Fibroblast of lung (primary cell): ENCODE data around the gene EPHA5. TPM values are rescaled to one million over a fixed set of nuclear protein-coding genes. Genes with fewer than 3 reads are reported as not detected.
A peak's percentile ranks its signal among the peaks of the same experiment; 100 is the strongest.

Experiments
- DNase-seq, 2 donors: peaks; one replicate each; pipeline versions ENCODE4 v3.0.0 to v3.0.0-alpha.2; 2010; ENCODE audit warnings: low read depth in 2 of 2
- H2AFZ ChIP-seq: 2 replicates; pipeline ENCODE4 v1.5.1; 2012; ENCODE audit warnings: low read length, control low read depth, inconsistent platforms
- H3K27ac ChIP-seq: 2 replicates; pipeline ENCODE4 v1.5.1; 2011; ENCODE audit warnings: low read length, control low read depth; ENCODE audit not compliant: insufficient read depth
- H3K27me3 ChIP-seq: 2 replicates; pipeline ENCODE4 v1.5.1; 2011; ENCODE audit warnings: mild to moderate bottlenecking, low read length; ENCODE audit not compliant: control insufficient read depth, insufficient read depth
- H3K36me3 ChIP-seq: 2 replicates; pipeline ENCODE4 v1.5.1; 2011; ENCODE audit warnings: low read length; ENCODE audit not compliant: control insufficient read depth, insufficient read depth
- H3K4me1 ChIP-seq: 2 replicates; pipeline ENCODE4 v1.5.1; 2011; ENCODE audit warnings: low read length; ENCODE audit not compliant: control insufficient read depth, insufficient read depth; ENCODE audit errors: extremely low read depth
- H3K4me2 ChIP-seq: 2 replicates; pipeline ENCODE4 v1.5.1; 2011; ENCODE audit warnings: low read length, control low read depth; ENCODE audit not compliant: insufficient read depth; ENCODE audit errors: extremely low read depth
- H3K4me3 ChIP-seq, 4 experiments: fragments of 200-600 bp in 1 of 4; sonication (generic) in 1 of 4; replicated peaks in 1 of 4; 2 replicates each; pipeline ENCODE4 v1.5.1; 2011 to 2016; ENCODE audit warnings: low read length in 4 of 4, low read depth in 3 of 4, mild to moderate bottlenecking in 3 of 4, control low read depth in 2 of 4, inconsistent platforms in 1 of 4, mixed read lengths in 1 of 4; ENCODE audit not compliant: insufficient read depth in 1 of 4; ENCODE audit errors: control extremely low read depth in 1 of 4
- H3K79me2 ChIP-seq: 2 replicates; pipeline ENCODE4 v1.5.1; 2012; ENCODE audit warnings: mild to moderate bottlenecking, low read length, inconsistent platforms; ENCODE audit not compliant: control insufficient read depth, insufficient read depth
- H3K9ac ChIP-seq: 2 replicates; pipeline ENCODE4 v1.5.1; 2011; ENCODE audit warnings: mild to moderate bottlenecking, low read length, control low read depth; ENCODE audit not compliant: insufficient read depth
- H3K9me3 ChIP-seq: 2 replicates; pipeline ENCODE4 v1.5.1; 2012; ENCODE audit warnings: low read depth, low read length; ENCODE audit not compliant: control insufficient read depth, insufficient read depth
- H4K20me1 ChIP-seq: 2 replicates; pipeline ENCODE4 v1.5.1; 2011; ENCODE audit warnings: low read length; ENCODE audit not compliant: control insufficient read depth, insufficient read depth; ENCODE audit errors: extremely low read depth
- CTCF ChIP-seq, 2 donors: IDR thresholded peaks in 1 of 2; conservative IDR thresholded peaks in 1 of 2; 1 replicate in 1 of 2; 2 replicates in 1 of 2; pipeline ENCODE4 v1.5.1; 2011 to 2012; ENCODE audit warnings: low read length in 2 of 2, control low read depth in 1 of 2, inconsistent platforms in 1 of 2, low read depth in 1 of 2, mild to moderate bottlenecking in 1 of 2
- EZH2 ChIP-seq: IDR thresholded peaks from 2 replicates; pipeline ENCODE4 v1.5.1; 2012; ENCODE audit warnings: low read length, control low read depth, mild to moderate bottlenecking; ENCODE audit errors: missing control alignments
- polyA plus RNA-seq, 2 donors: library from polyadenylated mRNA; depleted of rRNA in 1 of 2; stranded (reverse) in 1 of 2; unstranded in 1 of 2; fragments of >200 nt; gene quantifications; 2 replicates each; pipeline ENCODE4 v1.2.1, GENCODE V29; 2011 to 2012; ENCODE audit warnings: missing spikeins in 1 of 2
- total RNA-seq: library from RNA; depleted of rRNA; stranded (reverse); fragments of >200 nt; gene quantifications from 2 replicates; pipeline ENCODE4 v1.2.1, GENCODE V29; 2014

The EPHA5 gene
- total and polyA plus RNA-seq, 2 donors (not counting 1 experiment from before 2014, with no cell fraction given): under 0.01 to 0.16 TPM

DNA sequence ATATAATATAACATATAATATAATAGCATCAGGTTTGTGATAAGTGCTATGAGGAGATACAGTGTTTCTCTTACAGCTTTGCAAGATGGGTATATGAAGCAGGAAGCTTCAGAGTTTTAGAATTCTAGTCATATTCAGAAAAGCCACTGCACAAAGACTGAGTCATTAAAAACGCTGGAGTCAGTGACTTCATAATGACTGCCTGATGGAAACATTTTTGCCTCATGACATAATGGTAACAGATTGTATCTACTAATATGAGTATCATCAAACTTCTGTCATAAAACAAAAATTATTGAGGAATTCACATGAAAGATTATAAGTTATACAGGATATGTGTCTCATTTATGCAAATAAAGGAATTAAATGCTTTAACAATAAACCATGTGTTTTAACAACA, 46.8 kb downstream of the EPHA5 start:
- Histone ChIP-seq H3K4me1 (no peaks in the 10 kb centered on the region), H4K20me1 (no peaks in the 10 kb centered on the region), H3K79me2 (no peaks in the 10 kb centered on the region), H3K4me3 (no peak overlapping the region), H2AFZ (no peak overlapping the region), H3K27ac (no peak overlapping the region), H3K27me3 (no peaks in the 10 kb centered on the region), H3K9ac (no peak overlapping the region), H3K9me3 (no peaks in the 10 kb centered on the region), H3K4me2 (no peak overlapping the region), H3K36me3 (no peaks in the 10 kb centered on the region)
- peak; percentile 9 to 90 for DNase-seq
- TF ChIP-seq EZH2 (no peak), CTCF (conservative IDR thresholded peaks at IDR 0.05 in 1 of 2, IDR thresholded peaks at IDR 0.05 in 1 of 2; ENCODE audit: low read depth in 1 of 2, low read length in 2 of 2) (no peak)

DNA sequence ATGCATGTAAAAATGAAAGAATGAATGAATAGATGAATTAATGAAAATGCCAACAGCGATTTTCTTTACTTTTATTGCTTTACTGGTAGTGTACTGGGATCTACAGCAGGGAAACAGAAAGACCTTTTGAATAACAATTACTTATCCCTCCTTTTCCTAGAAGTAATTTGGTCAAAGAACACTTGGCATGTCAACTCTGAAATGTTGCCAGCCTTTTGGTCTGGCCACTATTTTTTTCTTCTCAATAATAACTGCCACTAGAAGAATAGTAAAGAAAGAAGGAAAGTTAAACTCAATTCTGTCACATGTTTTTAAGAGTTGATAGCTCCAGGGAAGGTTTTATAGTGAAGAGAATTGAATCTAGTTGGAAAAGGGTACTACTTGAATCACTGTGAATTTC, 52.9 kb downstream of the EPHA5 start:
- no peaks in the 10 kb centered on the region for H3K9me3 ChIP-seq
- TF ChIP-seq EZH2: no peak
- TF ChIP-seq CTCF (conservative IDR thresholded peaks at IDR 0.05 in 1 of 2, IDR thresholded peaks at IDR 0.05 in 1 of 2; ENCODE audit: low read depth in 1 of 2, low read length in 2 of 2): no peak
- H3K4me1 ChIP-seq: no peaks in the 10 kb centered on the region
- no peaks in the 10 kb centered on the region for H3K36me3 ChIP-seq
- no peak overlapping the region for H3K9ac ChIP-seq
- H2AFZ ChIP-seq: no peak overlapping the region
- no peaks in the 10 kb centered on the region for H3K27me3 ChIP-seq
- no peak overlapping the region for H3K27ac ChIP-seq
- H3K4me2 ChIP-seq: no peak overlapping the region
- no peaks in the 10 kb centered on the region for H3K79me2 ChIP-seq
- no peak for DNase-seq
- no peak overlapping the region for H3K4me3 ChIP-seq
- no peaks in the 10 kb centered on the region for H4K20me1 ChIP-seq

- Histone ChIP-seq H3K9me3 (no peaks in the 10 kb centered on the region), H3K9ac (no peak overlapping the region), H3K4me1 (no peaks in the 10 kb centered on the region), H4K20me1 (no peaks in the 10 kb centered on the region), H3K27ac (no peak overlapping the region), H3K4me3 (no peak overlapping the region), H2AFZ (no peak overlapping the region), H3K79me2 (no peaks in the 10 kb centered on the region), H3K27me3 (no peaks in the 10 kb centered on the region), H3K36me3 (no peaks in the 10 kb centered on the region), H3K4me2 (no peak overlapping the region)
- no peak for DNase-seq
- TF ChIP-seq CTCF (conservative IDR thresholded peaks at IDR 0.05 in 1 of 2, IDR thresholded peaks at IDR 0.05 in 1 of 2; ENCODE audit: low read depth in 1 of 2, low read length in 2 of 2) (no peak), EZH2 (no peak)
Observed at GRCh38 chr4:65604515-65604914, 65.8 kb downstream of the EPHA5 start.
